Measurements from ENCODE around the gene FCN3. TPM values are rescaled to one million over a fixed set of nuclear protein-coding genes. Genes with fewer than 3 reads are reported as not detected.
A peak's percentile ranks its signal among the peaks of the same experiment; 100 is the strongest.

The FCN3 gene
- total and polyA plus RNA-seq, 9 of the 15 experiments (the other 6 are each of a cell fraction or from before 2014, with no cell fraction given), result 0.49 TPM; not detected in 8

DNA sequence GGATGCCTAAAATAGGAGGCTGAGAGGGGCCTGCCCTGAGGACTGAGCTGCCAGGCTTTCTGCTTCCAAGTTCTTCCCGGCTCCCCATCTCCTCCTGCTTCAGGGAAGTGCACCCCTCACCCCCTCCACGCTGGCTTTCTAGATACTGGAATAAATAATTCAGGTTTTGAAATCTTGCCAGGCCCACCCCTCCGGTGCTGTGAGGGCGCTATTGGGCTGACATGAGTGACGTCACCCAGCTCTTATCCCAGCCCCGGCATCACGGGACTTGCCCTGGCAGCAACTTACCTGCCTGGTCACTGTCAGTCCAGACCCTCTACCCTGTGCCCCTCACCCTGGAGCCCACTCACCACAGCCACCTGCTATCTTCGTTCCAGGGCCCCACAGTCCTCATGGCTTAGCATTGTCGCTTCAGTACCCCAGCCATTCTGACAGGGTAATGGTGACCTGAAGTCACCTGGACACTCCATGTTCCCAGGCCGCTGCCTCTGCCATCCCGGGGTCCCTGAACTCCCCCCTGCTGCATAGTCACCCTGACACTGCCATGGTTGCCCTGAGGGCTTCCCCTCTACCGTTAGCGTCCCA is 17.0 kb upstream of the FCN3 start:
- Histone ChIP-seq H3K4me1 (replicated peaks in 1 of 2; ENCODE audit: control insufficient read depth in 2 of 2, insufficient read depth in 2 of 2, low read length in 2 of 2) (peaks cover 8 to 44% of the 10 kb centered on the region in 2 experiments), H3K9me3 (replicated peaks; ENCODE audit: control insufficient read depth, insufficient read depth, low read depth, low read length) (no peaks in the 10 kb centered on the region), H4K20me1 (replicated peaks; ENCODE audit: control insufficient read depth, insufficient read depth, low read length) (no peaks in the 10 kb centered on the region), H3K9ac (ENCODE audit: insufficient read depth in 1 of 2, low read depth in 2 of 2, low read length in 2 of 2) (peak overlapping the region; percentile 85 to 88), H3K4me2 (ENCODE audit: insufficient read depth, low read length) (peak overlapping the region; percentile 82), H3K9me1 (ENCODE audit: control insufficient read depth, insufficient read depth, low read length) (no peaks in the 10 kb centered on the region), H3K36me3 (ENCODE audit: control insufficient read depth, insufficient read depth, low read length) (peaks cover 9% of the 10 kb centered on the region; the same call in 1 of the 3 replicates), H2AFZ (ENCODE audit: low read depth, low read length) (peak overlapping the region; percentile 95), H3K79me2 (ENCODE audit: control insufficient read depth, insufficient read depth, low read length) (peaks cover 12% of the 10 kb centered on the region), H3K4me3 (peak overlapping the region; percentile 96), H3K27me3 (ENCODE audit: control insufficient read depth in 2 of 2, insufficient read depth in 2 of 2, low read length in 2 of 2) (no peaks in the 10 kb centered on the region), H3K27ac (ENCODE audit: extremely low read depth, low read depth, low read length) (peak overlapping the region; percentile 88)
- in situ Hi-C loops (cut with MboI), result loop anchor here (5.0 kb wide), 2 partner anchors 271 to 289 kb away; no protein-coding TSS in a partner anchor
- TSS peak; percentile 76 for BruUV-seq (replicated peaks)
- WGBS (ENCODE audit: insufficient coverage, low coverage, missing lambda C conversion rate), result 37% methylated on average over 13 of the region's 13 CpGs
- no peak for FAIRE-seq
- ChIA-PET POLR2A (interaction anchor here (0.6 to 2.1 kb wide), 6 partner anchors 8 to 172 kb away, joined by 3 to 9 read pairs (median 3); no protein-coding TSS in a partner anchor), CTCF (ENCODE audit: low intra/inter-chr PET ratio) (interaction anchor here (0.7 to 1.1 kb wide), 3 partner anchors 26 to 90 kb away, joined by 4 to 5 read pairs (median 5); no protein-coding TSS in a partner anchor)
- peak; percentile 54 to 64 (median 57) for DNase-seq (ENCODE audit: extremely low read depth in 1 of 4, low spot score in 3 of 4)
- ATAC-seq, result no peak
- intact Hi-C loops (cut with micrococcal nuclease), result loop anchor here (1.0 to 5.0 kb wide), 4 partner anchors 34 to 271 kb away; no protein-coding TSS in a partner anchor
- TF ChIP-seq SNIP1 (IDR thresholded peaks at IDR 0.05; ENCODE audit: low read depth) (no peak), POLR2AphosphoS5 (IDR thresholded peaks at IDR 0.05; ENCODE audit: control insufficient read depth, insufficient read depth, low read depth, low read length) (no peak), NCOA1 (IDR thresholded peaks at IDR 0.05; ENCODE audit: low read depth) (no peak), SMARCC2 (IDR thresholded peaks at IDR 0.05; ENCODE audit: low read depth) (no peak), HOXB6 (CRISPR knock-in tag; IDR thresholded peaks at IDR 0.05; ENCODE audit: borderline replicate concordance) (no peak), ZNF253 (CRISPR knock-in tag; conservative IDR thresholded peaks at IDR 0.05) (no peak), PCBP2 (IDR thresholded peaks at IDR 0.05; ENCODE audit: low read depth, low read length, poor library complexity, severe bottlenecking) (no peak), NCOA6 (IDR thresholded peaks at IDR 0.05) (no peak), MIER1 (IDR thresholded peaks at IDR 0.05; ENCODE audit: low read depth) (0 out of 2 replicates have a peak, but pooled peaks have one; percentile 55), SUPT5H (IDR thresholded peaks at IDR 0.05) (no peak), HSF4 (CRISPR knock-in tag; IDR thresholded peaks at IDR 0.05; ENCODE audit: borderline replicate concordance) (no peak), ZNF174 (CRISPR knock-in tag; IDR thresholded peaks at IDR 0.05) (no peak)
- TF ChIP-seq, protein P1, sequence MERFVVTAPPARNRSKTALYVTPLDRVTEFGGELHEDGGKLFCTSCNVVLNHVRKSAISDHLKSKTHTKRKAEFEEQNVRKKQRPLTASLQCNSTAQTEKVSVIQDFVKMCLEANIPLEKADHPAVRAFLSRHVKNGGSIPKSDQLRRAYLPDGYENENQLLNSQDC (CRISPR knock-in tag; IDR thresholded peaks at IDR 0.05), result no peak
- TF ChIP-seq, protein P2, sequence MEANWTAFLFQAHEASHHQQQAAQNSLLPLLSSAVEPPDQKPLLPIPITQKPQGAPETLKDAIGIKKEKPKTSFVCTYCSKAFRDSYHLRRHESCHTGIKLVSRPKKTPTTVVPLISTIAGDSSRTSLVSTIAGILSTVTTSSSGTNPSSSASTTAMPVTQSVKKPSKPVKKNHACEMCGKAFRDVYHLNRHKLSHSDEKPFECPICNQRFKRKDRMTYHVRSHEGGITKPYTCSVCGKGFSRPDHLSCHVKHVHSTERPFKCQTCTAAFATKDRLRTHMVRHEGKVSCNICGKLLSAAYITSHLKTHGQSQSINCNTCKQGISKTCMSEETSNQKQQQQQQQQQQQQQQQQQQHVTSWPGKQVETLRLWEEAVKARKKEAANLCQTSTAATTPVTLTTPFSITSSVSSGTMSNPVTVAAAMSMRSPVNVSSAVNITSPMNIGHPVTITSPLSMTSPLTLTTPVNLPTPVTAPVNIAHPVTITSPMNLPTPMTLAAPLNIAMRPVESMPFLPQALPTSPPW (CRISPR knock-in tag; IDR thresholded peaks at IDR 0.05), result no peak
- TF ChIP-seq, protein P3, sequence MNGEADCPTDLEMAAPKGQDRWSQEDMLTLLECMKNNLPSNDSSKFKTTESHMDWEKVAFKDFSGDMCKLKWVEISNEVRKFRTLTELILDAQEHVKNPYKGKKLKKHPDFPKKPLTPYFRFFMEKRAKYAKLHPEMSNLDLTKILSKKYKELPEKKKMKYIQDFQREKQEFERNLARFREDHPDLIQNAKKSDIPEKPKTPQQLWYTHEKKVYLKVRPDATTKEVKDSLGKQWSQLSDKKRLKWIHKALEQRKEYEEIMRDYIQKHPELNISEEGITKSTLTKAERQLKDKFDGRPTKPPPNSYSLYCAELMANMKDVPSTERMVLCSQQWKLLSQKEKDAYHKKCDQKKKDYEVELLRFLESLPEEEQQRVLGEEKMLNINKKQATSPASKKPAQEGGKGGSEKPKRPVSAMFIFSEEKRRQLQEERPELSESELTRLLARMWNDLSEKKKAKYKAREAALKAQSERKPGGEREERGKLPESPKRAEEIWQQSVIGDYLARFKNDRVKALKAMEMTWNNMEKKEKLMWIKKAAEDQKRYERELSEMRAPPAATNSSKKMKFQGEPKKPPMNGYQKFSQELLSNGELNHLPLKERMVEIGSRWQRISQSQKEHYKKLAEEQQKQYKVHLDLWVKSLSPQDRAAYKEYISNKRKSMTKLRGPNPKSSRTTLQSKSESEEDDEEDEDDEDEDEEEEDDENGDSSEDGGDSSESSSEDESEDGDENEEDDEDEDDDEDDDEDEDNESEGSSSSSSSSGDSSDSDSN (IDR thresholded peaks at IDR 0.05; ENCODE audit: borderline replicate concordance in 1 of 2, low read depth in 2 of 2, low read length in 2 of 2), result no peak
- TF ChIP-seq, protein P4, sequence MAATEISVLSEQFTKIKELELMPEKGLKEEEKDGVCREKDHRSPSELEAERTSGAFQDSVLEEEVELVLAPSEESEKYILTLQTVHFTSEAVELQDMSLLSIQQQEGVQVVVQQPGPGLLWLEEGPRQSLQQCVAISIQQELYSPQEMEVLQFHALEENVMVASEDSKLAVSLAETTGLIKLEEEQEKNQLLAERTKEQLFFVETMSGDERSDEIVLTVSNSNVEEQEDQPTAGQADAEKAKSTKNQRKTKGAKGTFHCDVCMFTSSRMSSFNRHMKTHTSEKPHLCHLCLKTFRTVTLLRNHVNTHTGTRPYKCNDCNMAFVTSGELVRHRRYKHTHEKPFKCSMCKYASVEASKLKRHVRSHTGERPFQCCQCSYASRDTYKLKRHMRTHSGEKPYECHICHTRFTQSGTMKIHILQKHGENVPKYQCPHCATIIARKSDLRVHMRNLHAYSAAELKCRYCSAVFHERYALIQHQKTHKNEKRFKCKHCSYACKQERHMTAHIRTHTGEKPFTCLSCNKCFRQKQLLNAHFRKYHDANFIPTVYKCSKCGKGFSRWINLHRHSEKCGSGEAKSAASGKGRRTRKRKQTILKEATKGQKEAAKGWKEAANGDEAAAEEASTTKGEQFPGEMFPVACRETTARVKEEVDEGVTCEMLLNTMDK (IDR thresholded peaks at IDR 0.05; ENCODE audit: borderline replicate concordance, insufficient read depth, low read depth, low read length, poor library complexity, severe bottlenecking), result no peak
